Activated CD4-positive, alpha-beta T cell treated with anti-CD3 and anti-CD28 coated beads, Interleukin-2, amount 50 U/mL, for 1 hour (primary cell): ENCODE results near the gene TIMP2.

Experiments
- DNase-seq: peaks from one replicate; pipeline ENCODE4 v3.0.0-alpha.2; 2020

The TIMP2 gene

GRCh38 chr17:78804777-78805176, 120.4 kb downstream of the TIMP2 start:
- no peak for DNase-seq

- DNase-seq: no peak
Observed at GRCh38 chr17:78803186-78803845, 121.9 kb downstream of the TIMP2 start.
